WTC11 (cell line): ENCODE data around the gene TAS1R2.

ENCODE experiments used
- ATF1 ChIP-seq: sonication (generic); formaldehyde crosslinking; IDR thresholded peaks from 2 replicates; pipeline ENCODE4 v1.8.1; 2023; ENCODE audit warnings: mild to moderate bottlenecking, moderate library complexity, missing genetic modification reagents
- JUN ChIP-seq: sonication (generic); formaldehyde crosslinking; IDR thresholded peaks from 2 replicates; pipeline ENCODE4 v1.8.0; 2023; ENCODE audit warnings: mild to moderate bottlenecking, missing genetic modification reagents
- NR3C1 ChIP-seq: sonication (generic); formaldehyde crosslinking; conservative IDR thresholded peaks from 2 replicates; pipeline ENCODE4 v1.8.1; 2023; ENCODE audit warnings: low read depth, mild to moderate bottlenecking, missing genetic modification reagents
- SP1 ChIP-seq: sonication (generic); formaldehyde crosslinking; conservative IDR thresholded peaks from 2 replicates; pipeline ENCODE4 v1.8.1; 2022; ENCODE audit warnings: missing genetic modification reagents
- ZNF416 ChIP-seq: fragments of 250-450 bp; sonication (Bioruptor Pico); IDR thresholded peaks from 2 replicates; pipeline ENCODE4 v1.9.0; 2021; ENCODE audit warnings: mild to moderate bottlenecking, inconsistent platforms
- TF ChIP-seq, protein P1 (sequence below): fragments of 200-600 bp; IDR thresholded peaks from 2 replicates; pipeline ENCODE4 v1.8.0; 2022; ENCODE audit warnings: antibody characterized with exemption
- TF ChIP-seq, protein P2 (sequence below): sonication (generic); formaldehyde crosslinking; IDR thresholded peaks from 2 replicates; pipeline ENCODE4 v1.8.1; 2022; ENCODE audit warnings: mild to moderate bottlenecking, missing genetic modification reagents, moderate library complexity, borderline replicate concordance
- TF ChIP-seq, protein P3 (sequence below): sonication (generic); formaldehyde crosslinking; IDR thresholded peaks from 2 replicates; pipeline ENCODE4 v1.8.1; 2023; ENCODE audit warnings: mild to moderate bottlenecking, missing genetic modification reagents
- TF ChIP-seq, protein P4 (sequence below): sonication (generic); formaldehyde crosslinking; conservative IDR thresholded peaks from 2 replicates; pipeline ENCODE4 v1.8.1; 2022; ENCODE audit warnings: mild to moderate bottlenecking, missing genetic modification reagents
- TF ChIP-seq, protein P5 (sequence below): sonication (generic); formaldehyde crosslinking; IDR thresholded peaks from 2 replicates; pipeline ENCODE4 v1.8.1; 2023; ENCODE audit warnings: mild to moderate bottlenecking, missing genetic modification reagents, moderate library complexity
- TF ChIP-seq, protein P6 (sequence below): sonication (generic); formaldehyde crosslinking; IDR thresholded peaks from 2 replicates; pipeline ENCODE4 v1.8.1; 2022; ENCODE audit warnings: missing genetic modification reagents, borderline replicate concordance
- TF ChIP-seq, protein P7 (sequence below): sonication (generic); formaldehyde crosslinking; IDR thresholded peaks from 2 replicates; pipeline ENCODE4 v1.8.1; 2022; ENCODE audit warnings: low read depth, mild to moderate bottlenecking, moderate library complexity, missing genetic modification reagents, borderline replicate concordance
- TF ChIP-seq, protein P8 (sequence below): sonication (generic); formaldehyde crosslinking; IDR thresholded peaks from 2 replicates; pipeline ENCODE4 v1.8.1; 2022; ENCODE audit warnings: mild to moderate bottlenecking, moderate library complexity, missing genetic modification reagents

DNA sequence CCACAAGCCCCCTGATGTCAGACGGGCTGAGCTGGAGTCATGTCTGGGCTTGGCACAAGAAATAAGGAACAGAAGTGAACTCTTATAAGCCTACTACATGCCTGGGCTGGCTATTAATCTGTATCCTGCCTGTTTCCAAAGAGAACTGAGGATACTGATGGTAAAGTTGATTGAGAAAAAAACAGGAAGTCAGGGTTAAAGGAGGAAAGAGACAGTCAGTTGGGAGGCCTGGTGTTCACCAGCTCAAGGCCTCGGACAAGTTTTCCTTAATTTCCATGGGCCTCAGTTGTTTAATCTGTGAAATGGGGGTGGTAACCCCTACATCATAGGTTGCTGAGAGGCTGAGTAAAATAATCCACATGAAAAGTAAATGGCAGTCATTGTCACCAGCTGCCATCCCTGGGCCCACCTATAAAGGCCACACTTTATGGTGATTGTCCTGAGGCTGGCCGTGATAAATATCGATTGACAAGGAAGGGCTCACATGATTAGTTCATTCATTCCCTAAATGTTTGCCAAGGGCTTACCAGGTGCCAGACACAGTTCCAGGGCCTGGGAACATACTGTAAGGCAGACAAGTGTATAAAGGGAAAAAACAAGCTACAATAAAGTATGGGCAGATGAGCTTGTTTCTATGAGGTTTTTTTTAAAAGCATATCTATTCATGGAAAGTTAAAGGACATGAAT lies 40.0 kb upstream of the TAS1R2 start:
- TF ChIP-seq, protein P1, sequence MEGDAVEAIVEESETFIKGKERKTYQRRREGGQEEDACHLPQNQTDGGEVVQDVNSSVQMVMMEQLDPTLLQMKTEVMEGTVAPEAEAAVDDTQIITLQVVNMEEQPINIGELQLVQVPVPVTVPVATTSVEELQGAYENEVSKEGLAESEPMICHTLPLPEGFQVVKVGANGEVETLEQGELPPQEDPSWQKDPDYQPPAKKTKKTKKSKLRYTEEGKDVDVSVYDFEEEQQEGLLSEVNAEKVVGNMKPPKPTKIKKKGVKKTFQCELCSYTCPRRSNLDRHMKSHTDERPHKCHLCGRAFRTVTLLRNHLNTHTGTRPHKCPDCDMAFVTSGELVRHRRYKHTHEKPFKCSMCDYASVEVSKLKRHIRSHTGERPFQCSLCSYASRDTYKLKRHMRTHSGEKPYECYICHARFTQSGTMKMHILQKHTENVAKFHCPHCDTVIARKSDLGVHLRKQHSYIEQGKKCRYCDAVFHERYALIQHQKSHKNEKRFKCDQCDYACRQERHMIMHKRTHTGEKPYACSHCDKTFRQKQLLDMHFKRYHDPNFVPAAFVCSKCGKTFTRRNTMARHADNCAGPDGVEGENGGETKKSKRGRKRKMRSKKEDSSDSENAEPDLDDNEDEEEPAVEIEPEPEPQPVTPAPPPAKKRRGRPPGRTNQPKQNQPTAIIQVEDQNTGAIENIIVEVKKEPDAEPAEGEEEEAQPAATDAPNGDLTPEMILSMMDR, result no peak
- TF ChIP-seq JUN (CRISPR knock-in tag), result no peak
- TF ChIP-seq, protein P2, sequence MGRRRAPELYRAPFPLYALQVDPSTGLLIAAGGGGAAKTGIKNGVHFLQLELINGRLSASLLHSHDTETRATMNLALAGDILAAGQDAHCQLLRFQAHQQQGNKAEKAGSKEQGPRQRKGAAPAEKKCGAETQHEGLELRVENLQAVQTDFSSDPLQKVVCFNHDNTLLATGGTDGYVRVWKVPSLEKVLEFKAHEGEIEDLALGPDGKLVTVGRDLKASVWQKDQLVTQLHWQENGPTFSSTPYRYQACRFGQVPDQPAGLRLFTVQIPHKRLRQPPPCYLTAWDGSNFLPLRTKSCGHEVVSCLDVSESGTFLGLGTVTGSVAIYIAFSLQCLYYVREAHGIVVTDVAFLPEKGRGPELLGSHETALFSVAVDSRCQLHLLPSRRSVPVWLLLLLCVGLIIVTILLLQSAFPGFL, result no peak
- TF ChIP-seq, protein P3, sequence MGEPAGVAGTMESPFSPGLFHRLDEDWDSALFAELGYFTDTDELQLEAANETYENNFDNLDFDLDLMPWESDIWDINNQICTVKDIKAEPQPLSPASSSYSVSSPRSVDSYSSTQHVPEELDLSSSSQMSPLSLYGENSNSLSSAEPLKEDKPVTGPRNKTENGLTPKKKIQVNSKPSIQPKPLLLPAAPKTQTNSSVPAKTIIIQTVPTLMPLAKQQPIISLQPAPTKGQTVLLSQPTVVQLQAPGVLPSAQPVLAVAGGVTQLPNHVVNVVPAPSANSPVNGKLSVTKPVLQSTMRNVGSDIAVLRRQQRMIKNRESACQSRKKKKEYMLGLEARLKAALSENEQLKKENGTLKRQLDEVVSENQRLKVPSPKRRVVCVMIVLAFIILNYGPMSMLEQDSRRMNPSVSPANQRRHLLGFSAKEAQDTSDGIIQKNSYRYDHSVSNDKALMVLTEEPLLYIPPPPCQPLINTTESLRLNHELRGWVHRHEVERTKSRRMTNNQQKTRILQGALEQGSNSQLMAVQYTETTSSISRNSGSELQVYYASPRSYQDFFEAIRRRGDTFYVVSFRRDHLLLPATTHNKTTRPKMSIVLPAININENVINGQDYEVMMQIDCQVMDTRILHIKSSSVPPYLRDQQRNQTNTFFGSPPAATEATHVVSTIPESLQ (CRISPR knock-in tag), result no peak
- TF ChIP-seq, protein P4, sequence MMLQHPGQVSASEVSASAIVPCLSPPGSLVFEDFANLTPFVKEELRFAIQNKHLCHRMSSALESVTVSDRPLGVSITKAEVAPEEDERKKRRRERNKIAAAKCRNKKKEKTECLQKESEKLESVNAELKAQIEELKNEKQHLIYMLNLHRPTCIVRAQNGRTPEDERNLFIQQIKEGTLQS (CRISPR knock-in tag), result no peak
- TF ChIP-seq, protein P5, sequence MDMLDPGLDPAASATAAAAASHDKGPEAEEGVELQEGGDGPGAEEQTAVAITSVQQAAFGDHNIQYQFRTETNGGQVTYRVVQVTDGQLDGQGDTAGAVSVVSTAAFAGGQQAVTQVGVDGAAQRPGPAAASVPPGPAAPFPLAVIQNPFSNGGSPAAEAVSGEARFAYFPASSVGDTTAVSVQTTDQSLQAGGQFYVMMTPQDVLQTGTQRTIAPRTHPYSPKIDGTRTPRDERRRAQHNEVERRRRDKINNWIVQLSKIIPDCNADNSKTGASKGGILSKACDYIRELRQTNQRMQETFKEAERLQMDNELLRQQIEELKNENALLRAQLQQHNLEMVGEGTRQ (CRISPR knock-in tag), result no peak
- no peak for TF ChIP-seq NR3C1 (CRISPR knock-in tag)
- no peak for TF ChIP-seq ATF1 (CRISPR knock-in tag)
- no peak for TF ChIP-seq SP1 (CRISPR knock-in tag)
- TF ChIP-seq ZNF416 (CRISPR knock-in tag), result no peak
- TF ChIP-seq, protein P6, sequence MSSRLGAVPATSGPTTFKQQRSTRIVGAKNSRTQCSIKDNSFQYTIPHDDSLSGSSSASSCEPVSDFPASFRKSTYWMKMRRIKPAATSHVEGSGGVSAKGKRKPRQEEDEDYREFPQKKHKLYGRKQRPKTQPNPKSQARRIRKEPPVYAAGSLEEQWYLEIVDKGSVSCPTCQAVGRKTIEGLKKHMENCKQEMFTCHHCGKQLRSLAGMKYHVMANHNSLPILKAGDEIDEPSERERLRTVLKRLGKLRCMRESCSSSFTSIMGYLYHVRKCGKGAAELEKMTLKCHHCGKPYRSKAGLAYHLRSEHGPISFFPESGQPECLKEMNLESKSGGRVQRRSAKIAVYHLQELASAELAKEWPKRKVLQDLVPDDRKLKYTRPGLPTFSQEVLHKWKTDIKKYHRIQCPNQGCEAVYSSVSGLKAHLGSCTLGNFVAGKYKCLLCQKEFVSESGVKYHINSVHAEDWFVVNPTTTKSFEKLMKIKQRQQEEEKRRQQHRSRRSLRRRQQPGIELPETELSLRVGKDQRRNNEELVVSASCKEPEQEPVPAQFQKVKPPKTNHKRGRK, result no peak
- TF ChIP-seq, protein P7, sequence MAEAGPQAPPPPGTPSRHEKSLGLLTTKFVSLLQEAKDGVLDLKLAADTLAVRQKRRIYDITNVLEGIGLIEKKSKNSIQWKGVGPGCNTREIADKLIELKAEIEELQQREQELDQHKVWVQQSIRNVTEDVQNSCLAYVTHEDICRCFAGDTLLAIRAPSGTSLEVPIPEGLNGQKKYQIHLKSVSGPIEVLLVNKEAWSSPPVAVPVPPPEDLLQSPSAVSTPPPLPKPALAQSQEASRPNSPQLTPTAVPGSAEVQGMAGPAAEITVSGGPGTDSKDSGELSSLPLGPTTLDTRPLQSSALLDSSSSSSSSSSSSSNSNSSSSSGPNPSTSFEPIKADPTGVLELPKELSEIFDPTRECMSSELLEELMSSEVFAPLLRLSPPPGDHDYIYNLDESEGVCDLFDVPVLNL (CRISPR knock-in tag), result no peak
- TF ChIP-seq, protein P8, sequence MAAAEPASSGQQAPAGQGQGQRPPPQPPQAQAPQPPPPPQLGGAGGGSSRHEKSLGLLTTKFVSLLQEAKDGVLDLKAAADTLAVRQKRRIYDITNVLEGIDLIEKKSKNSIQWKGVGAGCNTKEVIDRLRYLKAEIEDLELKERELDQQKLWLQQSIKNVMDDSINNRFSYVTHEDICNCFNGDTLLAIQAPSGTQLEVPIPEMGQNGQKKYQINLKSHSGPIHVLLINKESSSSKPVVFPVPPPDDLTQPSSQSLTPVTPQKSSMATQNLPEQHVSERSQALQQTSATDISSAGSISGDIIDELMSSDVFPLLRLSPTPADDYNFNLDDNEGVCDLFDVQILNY, result no peak
